ENCODE data around the gene PANK1.

PANK1 gene

GRCh38 chr10:89644691-89644966 lies 413 bp downstream of the PANK1 start:
- H3K4me3 Mint-ChIP-seq: no peak overlapping the region
- ATAC-seq (replicated peaks): peak; percentile 43 to 53
- H3K27ac Mint-ChIP-seq: peak overlapping the region; percentile 68
- peak; percentile 40 for DNase-seq
- peaks cover 11 to 15% of the 10 kb centered on the region in 2 donors for H3K4me1 Mint-ChIP-seq
- no peaks in the 10 kb centered on the region for H3K27me3 Mint-ChIP-seq
- no peaks in the 10 kb centered on the region for H3K36me3 Mint-ChIP-seq
- no peaks in the 10 kb centered on the region for H3K9me3 Mint-ChIP-seq

- peaks cover 11 to 15% of the 10 kb centered on the region in 2 donors for H3K4me1 Mint-ChIP-seq
- peak overlapping the region; percentile 68 for H3K27ac Mint-ChIP-seq
- no peaks in the 10 kb centered on the region for H3K27me3 Mint-ChIP-seq
- no peaks in the 10 kb centered on the region for H3K36me3 Mint-ChIP-seq
- ATAC-seq (replicated peaks) (peak; percentile 88 to 89), DNase-seq (peak; percentile 77)
- H3K4me3 Mint-ChIP-seq: no peak overlapping the region
- no peaks in the 10 kb centered on the region for H3K9me3 Mint-ChIP-seq
Measured at GRCh38 chr10:89643812-89644690, 991 bp downstream of the PANK1 start.

GRCh38 chr10:89643431-89643811 lies 1.6 kb downstream of the PANK1 start:
- Mint-ChIP-seq H3K9me3 (no peaks in the 10 kb centered on the region), H3K36me3 (no peaks in the 10 kb centered on the region), H3K27me3 (no peaks in the 10 kb centered on the region), H3K27ac (no peak overlapping the region), H3K4me3 (no peak overlapping the region), H3K4me1 (peaks cover 11 to 15% of the 10 kb centered on the region in 2 donors)
- DNase-seq: no peak
- ATAC-seq (replicated peaks): no peak

GRCh38 chr10:89642193-89642592 lies 2.8 kb downstream of the PANK1 start:
- Mint-ChIP-seq H3K4me1 (peaks cover 11 to 15% of the 10 kb centered on the region in 2 donors), H3K4me3 (no peak overlapping the region), H3K36me3 (no peaks in the 10 kb centered on the region), H3K9me3 (no peaks in the 10 kb centered on the region), H3K27me3 (no peaks in the 10 kb centered on the region), H3K27ac (no peak overlapping the region)
- DNase-seq: no peak
- ATAC-seq (replicated peaks): no peak

- no peak for DNase-seq
- Mint-ChIP-seq H3K27ac (no peak overlapping the region), H3K36me3 (peaks cover 3% of the 10 kb centered on the region in 2 donors), H3K4me3 (no peak overlapping the region), H3K9me3 (no peaks in the 10 kb centered on the region), H3K4me1 (peaks cover 3 to 4% of the 10 kb centered on the region in 2 donors), H3K27me3 (no peaks in the 10 kb centered on the region)
- ATAC-seq (replicated peaks): no peak
Measured at GRCh38 chr10:89640241-89640640, 4.8 kb downstream of the PANK1 start.

- Mint-ChIP-seq H3K27ac (no peak overlapping the region), H3K9me3 (no peaks in the 10 kb centered on the region), H3K36me3 (peaks cover 3 to 8% of the 10 kb centered on the region in 2 donors), H3K27me3 (no peaks in the 10 kb centered on the region), H3K4me1 (peaks cover 0 to 2% of the 10 kb centered on the region in 2 donors), H3K4me3 (no peak overlapping the region)
- DNase-seq: no peak
- ATAC-seq (replicated peaks): no peak
Measured at GRCh38 chr10:89639326-89639725, 5.7 kb downstream of the PANK1 start.

GRCh38 chr10:89637113-89637512 lies 7.9 kb downstream of the PANK1 start:
- Mint-ChIP-seq H3K4me1 (no peaks in the 10 kb centered on the region), H3K27ac (no peak overlapping the region)

GRCh38 chr10:89634637-89635036 lies 10.4 kb downstream of the PANK1 start:
- no peaks in the 10 kb centered on the region for H3K9me3 Mint-ChIP-seq
- peaks cover 3 to 9% of the 10 kb centered on the region in 2 donors for H3K36me3 Mint-ChIP-seq
- H3K27ac Mint-ChIP-seq: no peak overlapping the region
- H3K27me3 Mint-ChIP-seq: no peaks in the 10 kb centered on the region
- DNase-seq (no peak), ATAC-seq (replicated peaks) (no peak)
- no peaks in the 10 kb centered on the region for H3K4me1 Mint-ChIP-seq
- H3K4me3 Mint-ChIP-seq: no peak overlapping the region

More at GRCh38 chr10:89637113-89637512, 7.9 kb downstream of the PANK1 start:
- ATAC-seq (replicated peaks) (no peak), DNase-seq (no peak)
- Mint-ChIP-seq H3K36me3 (peaks cover 3 to 9% of the 10 kb centered on the region in 2 donors), H3K9me3 (no peaks in the 10 kb centered on the region), H3K4me3 (no peak overlapping the region), H3K27me3 (no peaks in the 10 kb centered on the region)

- Mint-ChIP-seq H3K4me3 (no peak overlapping the region), H3K27ac (no peak overlapping the region), H3K4me1 (no peaks in the 10 kb centered on the region), H3K9me3 (no peaks in the 10 kb centered on the region), H3K36me3 (peaks cover 3 to 9% of the 10 kb centered on the region in 2 donors), H3K27me3 (no peaks in the 10 kb centered on the region)
- DNase-seq (no peak), ATAC-seq (replicated peaks) (no peak)
Measured at GRCh38 chr10:89633484-89633883, 11.6 kb downstream of the PANK1 start.

- Mint-ChIP-seq H3K36me3 (peaks cover 3 to 9% of the 10 kb centered on the region in 2 donors), H3K4me3 (no peak overlapping the region), H3K27ac (no peak overlapping the region), H3K9me3 (no peaks in the 10 kb centered on the region), H3K4me1 (no peaks in the 10 kb centered on the region), H3K27me3 (no peaks in the 10 kb centered on the region)
- ATAC-seq (replicated peaks) (no peak), DNase-seq (no peak)
Measured at GRCh38 chr10:89632824-89633223, 12.2 kb downstream of the PANK1 start.

GRCh38 chr10:89627830-89628229 lies 17.2 kb downstream of the PANK1 start:
- Mint-ChIP-seq H3K4me3 (no peak overlapping the region), H3K27ac (no peak overlapping the region), H3K4me1 (peaks cover 4 to 12% of the 10 kb centered on the region in 2 donors), H3K36me3 (no peaks in the 10 kb centered on the region), H3K9me3 (no peaks in the 10 kb centered on the region), H3K27me3 (no peaks in the 10 kb centered on the region)
- DNase-seq (no peak), ATAC-seq (replicated peaks) (peak; percentile 31 to 44)

GRCh38 chr10:89625041-89625765 lies 19.8 kb downstream of the PANK1 start:
- H3K36me3 Mint-ChIP-seq: no peaks in the 10 kb centered on the region
- H3K4me3 Mint-ChIP-seq: no peak overlapping the region
- no peaks in the 10 kb centered on the region for H3K27me3 Mint-ChIP-seq
- peaks cover 4 to 12% of the 10 kb centered on the region in 2 donors for H3K4me1 Mint-ChIP-seq
- ATAC-seq (replicated peaks) (no peak), DNase-seq (no peak)
- no peak overlapping the region for H3K27ac Mint-ChIP-seq
- peaks cover 3 to 5% of the 10 kb centered on the region in 2 donors for H3K9me3 Mint-ChIP-seq

GRCh38 chr10:89624020-89624419 lies 21.0 kb downstream of the PANK1 start:
- Mint-ChIP-seq H3K4me1 (peaks cover 4 to 12% of the 10 kb centered on the region in 2 donors), H3K27me3 (no peaks in the 10 kb centered on the region), H3K9me3 (peaks cover 5 to 10% of the 10 kb centered on the region in 2 donors), H3K4me3 (no peak overlapping the region), H3K27ac (no peak overlapping the region), H3K36me3 (peaks cover 0 to 3% of the 10 kb centered on the region in 2 donors)
- no peak for ATAC-seq (replicated peaks)
- no peak for DNase-seq

GRCh38 chr10:89622151-89622550 lies 22.9 kb downstream of the PANK1 start:
- Mint-ChIP-seq H3K27ac (no peak overlapping the region), H3K4me1 (peaks cover 4 to 12% of the 10 kb centered on the region in 2 donors), H3K4me3 (no peak overlapping the region), H3K9me3 (peaks cover 5 to 10% of the 10 kb centered on the region in 2 donors), H3K36me3 (peaks cover 0 to 3% of the 10 kb centered on the region in 2 donors), H3K27me3 (no peaks in the 10 kb centered on the region)
- ATAC-seq (replicated peaks) (no peak), DNase-seq (no peak)

- ATAC-seq (replicated peaks) (no peak), DNase-seq (no peak)
- no peak overlapping the region for H3K27ac Mint-ChIP-seq
- peaks cover 4 to 12% of the 10 kb centered on the region in 2 donors for H3K4me1 Mint-ChIP-seq
- no peak overlapping the region for H3K4me3 Mint-ChIP-seq
- H3K27me3 Mint-ChIP-seq: no peaks in the 10 kb centered on the region
- H3K9me3 Mint-ChIP-seq: peaks cover 5 to 10% of the 10 kb centered on the region in 2 donors
- peaks cover 0 to 3% of the 10 kb centered on the region in 2 donors for H3K36me3 Mint-ChIP-seq
Measured at GRCh38 chr10:89621438-89621837, 23.6 kb downstream of the PANK1 start.

All from stimulated activated naive B cell treated with anti-CD40 and anti-IgM and Interleukin-4, amounts not matched to agents 10 μg/mL and 1 μg/mL and 100 μg/mL, for 72 hours (primary cell).